H1 (cell line): ENCODE results near the gene DNAJC24. TPM values are rescaled to one million over a fixed set of nuclear protein-coding genes. Genes with fewer than 3 reads are reported as not detected.

Experiments
- CTCF ChIA-PET: fragments of 300-600 bp; sonication (Branson Sonifier 250); formaldehyde crosslinking; loops from one replicate; lab custom pipeline; 2021; ENCODE audit not compliant: partially characterized antibody; lab: Charles Lee
- POLR2A ChIA-PET: fragments of 300-600 bp; sonication (Branson Sonifier 250); formaldehyde crosslinking; loops from one replicate; lab custom pipeline; 2021; ENCODE audit warnings: inconsistent platforms; ENCODE audit not compliant: partially characterized antibody; lab: Charles Lee
- DNase-seq, 2 experiments: peaks; one replicate each; pipeline versions ENCODE4 v3.0.0 to v3.0.0-alpha.2; 2010 to 2022; ENCODE audit warnings: low spot score in 2 of 2, low read depth in 1 of 2, mixed read lengths in 1 of 2
- FAIRE-seq: peaks from 2 replicates; lab custom pipeline; 2011; peaks lifted over from hg19 to GRCh38; lab: Jason Lieb, UNC
- H2AFZ ChIP-seq: 2 replicates; pipeline ENCODE4 v1.8.1; 2012; ENCODE audit warnings: low read length, inconsistent platforms
- H2AK5ac ChIP-seq: 2 replicates; pipeline ENCODE4 v1.6.1; 2013; ENCODE audit warnings: low read depth, low read length
- H2BK120ac ChIP-seq: replicated peaks from 2 replicates; pipeline ENCODE3; 2013; ENCODE audit warnings: low read depth, low read length, inconsistent platforms
- H2BK12ac ChIP-seq: 2 replicates; pipeline ENCODE4 v1.6.1; 2013; ENCODE audit warnings: low read depth, low read length
- H2BK15ac ChIP-seq: 2 replicates; pipeline ENCODE4 v1.6.1; 2013; ENCODE audit warnings: low read length
- H2BK20ac ChIP-seq: 2 replicates; pipeline ENCODE4 v1.6.1; 2013; ENCODE audit warnings: low read length
- H2BK5ac ChIP-seq: 2 replicates; pipeline ENCODE4 v1.6.1; 2013; ENCODE audit warnings: low read depth, low read length
- H3K14ac ChIP-seq: 2 replicates; pipeline ENCODE4 v1.6.1; 2013; ENCODE audit warnings: inconsistent platforms; ENCODE audit not compliant: insufficient read length
- H3K18ac ChIP-seq: 2 replicates; pipeline ENCODE4 v1.6.1; 2013; ENCODE audit warnings: low read length; ENCODE audit errors: extremely low read depth
- H3K23ac ChIP-seq: 2 replicates; pipeline ENCODE4 v1.6.1; 2013; ENCODE audit warnings: inconsistent platforms; ENCODE audit not compliant: insufficient read length
- H3K23me2 ChIP-seq: 2 replicates; pipeline ENCODE4 v1.6.1; 2013; ENCODE audit warnings: low read depth, low read length
- H3K27ac ChIP-seq: 2 replicates; pipeline ENCODE4 v1.6.1; 2011; ENCODE audit warnings: low read depth, low read length, inconsistent platforms
- H3K27me3 ChIP-seq, 4 experiments: replicated peaks in 1 of 4; 1 replicate in 1 of 4; 2 replicates in 3 of 4; pipeline versions ENCODE4 v1.6.1 to v1.8.1; 2011 to 2013; ENCODE audit warnings: low read length in 3 of 4, mild to moderate bottlenecking in 3 of 4, inconsistent platforms in 2 of 4, mixed read lengths in 2 of 4, moderate library complexity in 1 of 4; ENCODE audit not compliant: control insufficient read depth in 3 of 4, insufficient read depth in 3 of 4; ENCODE audit errors: extremely low read depth in 1 of 4
- H3K36me3 ChIP-seq, 4 experiments: 2 replicates each; pipeline versions ENCODE4 v1.6.1 to v1.8.1; 2011 to 2013; ENCODE audit warnings: mild to moderate bottlenecking in 4 of 4, low read length in 3 of 4, moderate library complexity in 2 of 4, control low read depth in 1 of 4, inconsistent platforms in 1 of 4; ENCODE audit not compliant: insufficient read depth in 4 of 4, control insufficient read depth in 2 of 4
- H3K4ac ChIP-seq: replicated peaks from 2 replicates; pipeline ENCODE3; 2013; ENCODE audit warnings: low read length, low read depth, mixed read lengths, inconsistent platforms; ENCODE audit not compliant: insufficient read length
- H3K4me1 ChIP-seq, 4 experiments: replicated peaks in 1 of 4; 1 replicate in 1 of 4; 2 replicates in 3 of 4; pipeline versions ENCODE4 v1.6.1 to v1.8.1; 2011 to 2013; ENCODE audit warnings: low read length in 3 of 4, inconsistent platforms in 2 of 4, mixed read lengths in 1 of 4; ENCODE audit not compliant: insufficient read depth in 4 of 4, control insufficient read depth in 3 of 4
- H3K4me2 ChIP-seq, 2 experiments: 2 replicates each; pipeline versions ENCODE4 v1.6.1 to v1.8.1; 2011 to 2013; ENCODE audit warnings: low read depth in 2 of 2, low read length in 2 of 2, control low read depth in 1 of 2, inconsistent platforms in 1 of 2, mild to moderate bottlenecking in 1 of 2; ENCODE audit not compliant: insufficient read depth in 1 of 2
- H3K4me3 ChIP-seq, 4 experiments: fragments of 200-600, 300-600 bp in 1 of 4; sonication (generic), shearing (Covaris generic), sonication (Bioruptor Twin) in 1 of 4; 2 replicates each; pipeline versions ENCODE4 v1.5.1 to v1.8.1; 2011 to 2016; ENCODE audit warnings: low read length in 4 of 4, low read depth in 3 of 4, control low read depth in 2 of 4, inconsistent platforms in 2 of 4, mild to moderate bottlenecking in 2 of 4, mixed read lengths in 1 of 4, moderate library complexity in 1 of 4; ENCODE audit not compliant: insufficient read depth in 2 of 4; ENCODE audit errors: extremely low read depth in 1 of 4
- H3K56ac ChIP-seq: replicated peaks from 2 replicates; pipeline ENCODE3; 2013; ENCODE audit warnings: low read depth, mild to moderate bottlenecking, mixed read lengths, low read length, inconsistent platforms; ENCODE audit not compliant: insufficient read length
- H3K79me1 ChIP-seq: 2 replicates; pipeline ENCODE4 v1.6.1; 2013; ENCODE audit warnings: low read depth, low read length, control low read depth
- H3K79me2 ChIP-seq, 2 experiments: 2 replicates each; pipeline versions ENCODE4 v1.6.1 to v1.8.1; 2012 to 2013; ENCODE audit warnings: low read length in 2 of 2, mild to moderate bottlenecking in 2 of 2, inconsistent platforms in 1 of 2; ENCODE audit not compliant: insufficient read depth in 2 of 2, control insufficient read depth in 1 of 2
- H3K9ac ChIP-seq, 4 experiments: replicated peaks in 1 of 4; 1 replicate in 1 of 4; 2 replicates in 3 of 4; pipeline versions ENCODE4 v1.6.1 to v1.8.1; 2011 to 2013; ENCODE audit warnings: low read depth in 3 of 4, low read length in 3 of 4, control low read depth in 2 of 4, mild to moderate bottlenecking in 2 of 4, moderate library complexity in 2 of 4, inconsistent platforms in 1 of 4; ENCODE audit errors: extremely low read depth in 1 of 4
- H3K9me3 ChIP-seq, 2 experiments: 2 replicates each; pipeline versions ENCODE4 v1.6.1 to v1.8.1; 2012 to 2013; ENCODE audit warnings: mild to moderate bottlenecking in 2 of 2, moderate library complexity in 2 of 2, control low read depth in 1 of 2, inconsistent platforms in 1 of 2, low read depth in 1 of 2, low read length in 1 of 2, mixed read lengths in 1 of 2; ENCODE audit not compliant: insufficient read depth in 2 of 2
- H4K20me1 ChIP-seq, 2 experiments: replicated peaks in 1 of 2; 2 replicates each; pipeline versions ENCODE3 to v1.8.1; 2011 to 2013; ENCODE audit warnings: inconsistent platforms in 2 of 2, low read length in 2 of 2, mild to moderate bottlenecking in 1 of 2; ENCODE audit not compliant: insufficient read depth in 2 of 2, control insufficient read depth in 1 of 2
- H4K5ac ChIP-seq: 2 replicates; pipeline ENCODE4 v1.6.1; 2013; ENCODE audit warnings: low read length, low read depth, mixed read lengths, inconsistent platforms; ENCODE audit not compliant: insufficient read length
- H4K8ac ChIP-seq: 2 replicates; pipeline ENCODE4 v1.8.0; 2013; ENCODE audit warnings: mild to moderate bottlenecking, moderate library complexity, low read length, inconsistent platforms; ENCODE audit not compliant: insufficient read depth; ENCODE audit errors: extremely low read depth
- H4K91ac ChIP-seq: replicated peaks from 2 replicates; pipeline ENCODE3; 2013; ENCODE audit warnings: low read length, mixed read lengths, inconsistent platforms; ENCODE audit not compliant: insufficient read length
- BRCA1 ChIP-seq: IDR thresholded peaks from 2 replicates; pipeline ENCODE4 v1.6.1; 2012; ENCODE audit warnings: low read depth, low read length, improper control_type of control experiment
- CHD1 ChIP-seq: IDR thresholded peaks from 2 replicates; pipeline ENCODE4 v1.6.1; 2012; ENCODE audit warnings: low read depth, low read length, improper control_type of control experiment
- CTBP2 ChIP-seq: IDR thresholded peaks from 2 replicates; pipeline ENCODE4 v1.7.0; 2011; ENCODE audit warnings: borderline replicate concordance, mild to moderate bottlenecking, moderate library complexity, mixed read lengths, low read length; ENCODE audit not compliant: insufficient read depth, insufficient read length
- EGR1 ChIP-seq: IDR thresholded peaks from 2 replicates; pipeline ENCODE4 v1.6.1; 2011; ENCODE audit warnings: low read depth, low read length, borderline replicate concordance
- EP300 ChIP-seq, 2 experiments: IDR thresholded peaks; 1 replicate in 1 of 2; 2 replicates in 1 of 2; pipeline ENCODE4 v1.6.1; 2011 to 2012; ENCODE audit warnings: low read depth in 2 of 2, low read length in 2 of 2, mild to moderate bottlenecking in 2 of 2, borderline replicate concordance in 1 of 2, inconsistent platforms in 1 of 2, moderate library complexity in 1 of 2
- KDM1A ChIP-seq: fragments of 200-600, 300-600 bp; sonication (generic); IDR thresholded peaks from 2 replicates; pipeline ENCODE4 v1.7.1; 2016; ENCODE audit warnings: mild to moderate bottlenecking, low read length, borderline replicate concordance
- KDM5A ChIP-seq: fragments of 200-600 bp; IDR thresholded peaks from 2 replicates; pipeline ENCODE4 v1.7.1; 2012; ENCODE audit warnings: mild to moderate bottlenecking, low read length, inconsistent platforms, mixed read lengths
- NRF1 ChIP-seq: IDR thresholded peaks from 2 replicates; pipeline ENCODE4 v1.6.1; 2011; ENCODE audit warnings: mild to moderate bottlenecking, low read depth, low read length, improper control_type of control experiment
- SAP30 ChIP-seq: fragments of 300-600 bp; sonication (generic); IDR thresholded peaks from 2 replicates; pipeline ENCODE4 v1.7.1; 2012; ENCODE audit warnings: low read length, moderate library complexity, mild to moderate bottlenecking, inconsistent platforms; ENCODE audit not compliant: insufficient read depth, insufficient replicate concordance
- SIX5 ChIP-seq: IDR thresholded peaks from 2 replicates; pipeline ENCODE4 v1.6.1; 2011; ENCODE audit warnings: mild to moderate bottlenecking, low read depth, low read length
- TBP ChIP-seq: IDR thresholded peaks from 2 replicates; pipeline ENCODE4 v1.6.1; 2011; ENCODE audit warnings: low read depth, low read length, improper control_type of control experiment
- TCF12 ChIP-seq: IDR thresholded peaks from 2 replicates; pipeline ENCODE4 v1.6.1; 2011; ENCODE audit warnings: low read depth, mild to moderate bottlenecking, low read length
- polyA plus RNA-seq, 7 experiments: library from polyadenylated mRNA; depleted of rRNA in 3 of 7; stranded (reverse) in 5 of 7; unstranded in 2 of 7; fragments of >200 nt in 5 of 7; fragments of 200-250 nt in 2 of 7; gene quantifications; 1 replicate in 5 of 7; 2 replicates in 1 of 7; 4 replicates in 1 of 7; pipeline versions ENCODE4 v1.2.1 to v1.2.3, GENCODE V29; 2011 to 2013; ENCODE audit warnings: missing spikeins in 2 of 7, mixed read lengths in 2 of 7
- total RNA-seq: library from RNA; stranded (reverse); fragmentation: NEBNext Ultra II Directional; extraction: Animal tissue kit (Norgen Biotek cat#: 25700); gene quantifications from 2 replicates; pipeline ENCODE4 v1.2.1, GENCODE V29; 2021

The DNAJC24 gene
- total and polyA plus RNA-seq, 2 of the 8 experiments (the other 6 are each of a cell fraction or from before 2014, with no cell fraction given), result 7.2 to 21.1 TPM

DNA sequence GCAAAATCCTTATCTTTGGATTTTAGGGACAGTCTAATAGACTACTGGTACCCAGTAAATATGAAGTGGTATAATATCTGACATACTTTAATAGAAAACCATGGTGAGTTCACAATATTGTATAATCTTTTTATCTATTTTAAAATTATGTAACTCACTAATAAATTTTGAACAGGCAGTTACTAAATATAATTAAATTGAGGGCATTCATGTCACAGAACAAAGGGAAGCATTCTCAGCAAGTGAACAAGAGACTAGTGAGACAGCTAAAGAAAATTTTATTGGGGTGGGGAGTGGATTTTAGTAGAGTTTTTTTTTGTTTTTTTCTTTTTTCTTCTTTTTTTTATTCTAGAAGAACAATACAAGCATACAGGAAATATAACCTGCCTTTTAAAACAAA lies 55.0 kb downstream of the DNAJC24 start:
- no peak overlapping the region for H3K23ac ChIP-seq
- H2BK5ac ChIP-seq, result no peak overlapping the region
- H3K36me3 ChIP-seq, result peaks cover 0 to 4% (median 0%) of the 10 kb centered on the region in 4 experiments; a peak in 2 of 8 replicates
- FAIRE-seq (no peak), DNase-seq (no peak)
- H3K27ac ChIP-seq, result no peak overlapping the region
- H3K23me2 ChIP-seq, result no peaks in the 10 kb centered on the region
- H2BK12ac ChIP-seq, result no peak overlapping the region
- TF ChIP-seq NRF1 (no peak), TCF12 (no peak), CTBP2 (no peak), CHD1 (no peak), BRCA1 (no peak), EP300 (IDR thresholded peaks at IDR 0.05; ENCODE audit: borderline replicate concordance in 1 of 2, low read depth in 2 of 2, low read length in 2 of 2) (no peak), SIX5 (no peak), EGR1 (no peak), TBP (no peak), KDM5A (no peak), KDM1A (no peak), SAP30 (no peak)
- no peaks in the 10 kb centered on the region for H3K27me3 ChIP-seq
- H3K56ac ChIP-seq, result no peak overlapping the region
- no peak overlapping the region for H2BK15ac ChIP-seq
- POLR2A ChIA-PET, result no interaction called here
- no peak overlapping the region for H2AFZ ChIP-seq
- no peak overlapping the region for H2BK120ac ChIP-seq
- H4K5ac ChIP-seq, result no peak overlapping the region
- no peaks in the 10 kb centered on the region for H3K79me1 ChIP-seq
- H3K4me2 ChIP-seq, result no peak overlapping the region
- H3K4me1 ChIP-seq, result peaks cover 0 to 20% (median 7%) of the 10 kb centered on the region in 4 experiments; a peak in 3 of 7 replicates
- H3K4me3 ChIP-seq, result no peak overlapping the region
- no peak overlapping the region for H3K14ac ChIP-seq
- H4K91ac ChIP-seq, result no peak overlapping the region
- H2BK20ac ChIP-seq, result no peak overlapping the region
- no peak overlapping the region for H3K4ac ChIP-seq
- no peak overlapping the region for H3K9ac ChIP-seq
- no peak overlapping the region for H2AK5ac ChIP-seq
- no peak overlapping the region for H4K8ac ChIP-seq
- H3K18ac ChIP-seq, result no peak overlapping the region
- CTCF ChIA-PET, result no interaction called here
- no peaks in the 10 kb centered on the region for H4K20me1 ChIP-seq
- no peaks in the 10 kb centered on the region for H3K79me2 ChIP-seq
- no peaks in the 10 kb centered on the region for H3K9me3 ChIP-seq
